SH-SY5Y (cell line): ENCODE results near the gene MORC2.

Experiments
- GATA2 ChIP-seq: IDR thresholded peaks from 2 replicates; pipeline ENCODE4 v1.6.1; 2011; ENCODE audit warnings: mild to moderate bottlenecking, low read depth, low read length
- GATA3 ChIP-seq: IDR thresholded peaks from 2 replicates; pipeline ENCODE4 v1.6.1; 2011; ENCODE audit warnings: low read depth, mild to moderate bottlenecking, low read length, moderate library complexity

DNA sequence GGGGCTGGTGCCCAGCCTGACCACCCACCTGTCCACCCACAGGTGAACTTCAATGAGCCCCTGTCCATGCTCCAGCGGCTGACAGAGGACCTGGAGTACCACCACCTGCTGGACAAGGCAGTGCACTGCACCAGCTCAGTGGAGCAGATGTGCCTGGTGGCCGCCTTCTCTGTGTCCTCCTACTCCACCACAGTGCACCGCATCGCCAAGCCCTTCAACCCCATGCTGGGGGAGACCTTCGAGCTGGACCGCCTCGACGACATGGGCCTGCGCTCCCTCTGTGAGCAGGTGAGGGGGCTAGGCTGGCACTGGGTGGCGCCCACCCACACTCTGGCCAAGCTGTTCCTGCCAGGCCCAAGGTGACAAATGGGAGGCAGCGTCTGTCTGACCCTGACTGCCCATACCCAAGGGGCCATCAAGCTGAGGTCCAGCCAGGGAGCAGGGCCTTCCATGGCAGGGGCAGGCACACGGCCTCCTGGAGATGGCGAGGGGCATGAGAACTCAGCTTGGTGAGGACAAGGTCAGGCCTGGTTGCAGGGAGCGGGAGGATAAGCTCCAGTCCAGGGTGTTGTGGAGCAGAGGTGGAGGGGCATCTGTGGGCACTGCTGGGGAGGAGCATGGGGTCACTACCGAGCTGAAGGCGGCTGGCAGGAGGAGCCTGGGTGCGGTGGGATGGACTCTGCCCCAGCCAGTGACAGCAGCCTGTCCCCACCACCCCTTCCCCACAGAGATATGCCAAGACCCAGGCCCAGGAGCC is 77.7 kb downstream of the MORC2 start:
- TF ChIP-seq GATA3: no peak
- TF ChIP-seq GATA2: no peak
